ENCODE data around the gene PSMD14. TPM values are rescaled to one million over a fixed set of nuclear protein-coding genes. Genes with fewer than 3 reads are reported as not detected.

PSMD14 gene
- polyA plus RNA-seq, 2 donors = 32.2 to 45.6 TPM

- Histone ChIP-seq H3K27ac (ENCODE audit: low read depth in 2 of 2, low read length in 1 of 2) (no peak overlapping the region), H3K9me3 (ENCODE audit: control insufficient read depth in 2 of 2, insufficient read depth in 1 of 2, low read depth in 1 of 2, low read length in 1 of 2) (peaks cover 0 to 5% of the 10 kb centered on the region in 2 donors), H3K4me1 (ENCODE audit: control insufficient read depth in 2 of 2, insufficient read depth in 2 of 2, low read length in 1 of 2) (peaks cover 12 to 20% of the 10 kb centered on the region in 2 donors), H3K27me3 (ENCODE audit: control insufficient read depth in 1 of 2, insufficient read depth in 2 of 2, low read length in 2 of 2) (peaks cover 7 to 53% of the 10 kb centered on the region in 2 donors), H3K36me3 (ENCODE audit: control insufficient read depth in 2 of 2, insufficient read depth in 2 of 2, low read length in 1 of 2) (no peaks in the 10 kb centered on the region), H3K4me3 (ENCODE audit: low read depth in 1 of 2, low read length in 2 of 2) (no peak overlapping the region)
- WGBS, 2 donors = 61 to 67% methylated on average over 11 of the region's 11 CpGs
Measured at GRCh38 chr2:161420406-161421074, 112.3 kb downstream of the PSMD14 start.

GRCh38 chr2:161421686-161422085 lies 113.5 kb downstream of the PSMD14 start:
- WGBS, 2 donors = 42 to 45% methylated on average over 2 of the region's 2 CpGs
- Histone ChIP-seq H3K9me3 (ENCODE audit: control insufficient read depth in 2 of 2, insufficient read depth in 1 of 2, low read depth in 1 of 2, low read length in 1 of 2) (peaks cover 0 to 5% of the 10 kb centered on the region in 2 donors), H3K4me1 (ENCODE audit: control insufficient read depth in 2 of 2, insufficient read depth in 2 of 2, low read length in 1 of 2) (peaks cover 11 to 18% of the 10 kb centered on the region in 2 donors), H3K36me3 (ENCODE audit: control insufficient read depth in 2 of 2, insufficient read depth in 2 of 2, low read length in 1 of 2) (no peaks in the 10 kb centered on the region), H3K4me3 (ENCODE audit: low read depth in 1 of 2, low read length in 2 of 2) (no peak overlapping the region), H3K27ac (ENCODE audit: low read depth in 2 of 2, low read length in 1 of 2) (no peak overlapping the region), H3K27me3 (ENCODE audit: control insufficient read depth in 1 of 2, insufficient read depth in 2 of 2, low read length in 2 of 2) (peaks cover 7 to 54% of the 10 kb centered on the region in 2 donors)

- peak overlapping the region in 1 of 2 donors; percentile 47 for H3K4me3 ChIP-seq (ENCODE audit: low read depth in 1 of 2, low read length in 2 of 2)
- peaks cover 0 to 5% of the 10 kb centered on the region in 2 donors for H3K9me3 ChIP-seq (ENCODE audit: control insufficient read depth in 2 of 2, insufficient read depth in 1 of 2, low read depth in 1 of 2, low read length in 1 of 2)
- H3K27me3 ChIP-seq (ENCODE audit: control insufficient read depth in 1 of 2, insufficient read depth in 2 of 2, low read length in 2 of 2) = peaks cover 8 to 48% of the 10 kb centered on the region in 2 donors
Measured at GRCh38 chr2:161422816-161423403, 114.7 kb downstream of the PSMD14 start.

GRCh38 chr2:161423421-161424393 lies 115.5 kb downstream of the PSMD14 start:
- WGBS, 2 donors = 6 to 7% methylated on average over 118 to 125 of the region's 125 CpGs
- Histone ChIP-seq H3K27ac (ENCODE audit: low read depth in 2 of 2, low read length in 1 of 2) (no peak overlapping the region), H3K4me1 (ENCODE audit: control insufficient read depth in 2 of 2, insufficient read depth in 2 of 2, low read length in 1 of 2) (peaks cover 8 to 13% of the 10 kb centered on the region in 2 donors), H3K9me3 (ENCODE audit: control insufficient read depth in 2 of 2, insufficient read depth in 1 of 2, low read depth in 1 of 2, low read length in 1 of 2) (peaks cover 0 to 9% of the 10 kb centered on the region in 2 donors), H3K4me3 (ENCODE audit: low read depth in 1 of 2, low read length in 2 of 2) (peak overlapping the region; percentile 30 to 47), H3K27me3 (ENCODE audit: control insufficient read depth in 1 of 2, insufficient read depth in 2 of 2, low read length in 2 of 2) (peaks cover 12 to 47% of the 10 kb centered on the region in 2 donors), H3K36me3 (ENCODE audit: control insufficient read depth in 2 of 2, insufficient read depth in 2 of 2, low read length in 1 of 2) (no peaks in the 10 kb centered on the region)

More at GRCh38 chr2:161422816-161423403, 114.7 kb downstream of the PSMD14 start:
- H3K27ac ChIP-seq (ENCODE audit: low read depth in 2 of 2, low read length in 1 of 2) = no peak overlapping the region
- no peaks in the 10 kb centered on the region for H3K36me3 ChIP-seq (ENCODE audit: control insufficient read depth in 2 of 2, insufficient read depth in 2 of 2, low read length in 1 of 2)
- 34 to 43% methylated on average over 10 to 11 of the region's 11 CpGs for WGBS, 2 donors
- H3K4me1 ChIP-seq (ENCODE audit: control insufficient read depth in 2 of 2, insufficient read depth in 2 of 2, low read length in 1 of 2) = peaks cover 8 to 14% of the 10 kb centered on the region in 2 donors

- Histone ChIP-seq H3K27me3 (ENCODE audit: control insufficient read depth in 1 of 2, insufficient read depth in 2 of 2, low read length in 2 of 2) (peaks cover 13 to 43% of the 10 kb centered on the region in 2 donors), H3K27ac (ENCODE audit: low read depth in 2 of 2, low read length in 1 of 2) (no peak overlapping the region), H3K9me3 (ENCODE audit: control insufficient read depth in 2 of 2, insufficient read depth in 1 of 2, low read depth in 1 of 2, low read length in 1 of 2) (peaks cover 0 to 9% of the 10 kb centered on the region in 2 donors), H3K36me3 (ENCODE audit: control insufficient read depth in 2 of 2, insufficient read depth in 2 of 2, low read length in 1 of 2) (no peaks in the 10 kb centered on the region), H3K4me3 (ENCODE audit: low read depth in 1 of 2, low read length in 2 of 2) (peak overlapping the region in 1 of 2 donors; percentile 47), H3K4me1 (ENCODE audit: control insufficient read depth in 2 of 2, insufficient read depth in 2 of 2, low read length in 1 of 2) (peaks cover 8 to 10% of the 10 kb centered on the region in 2 donors)
- WGBS, 2 donors = 23 to 24% methylated on average over 9 of the region's 9 CpGs
Measured at GRCh38 chr2:161424394-161424769, 116.2 kb downstream of the PSMD14 start.

GRCh38 chr2:161424891-161425727 lies 116.9 kb downstream of the PSMD14 start:
- Histone ChIP-seq H3K27ac (ENCODE audit: low read depth in 2 of 2, low read length in 1 of 2) (no peak overlapping the region), H3K4me3 (ENCODE audit: low read depth in 1 of 2, low read length in 2 of 2) (no peak overlapping the region), H3K9me3 (ENCODE audit: control insufficient read depth in 2 of 2, insufficient read depth in 1 of 2, low read depth in 1 of 2, low read length in 1 of 2) (peaks cover 0 to 9% of the 10 kb centered on the region in 2 donors), H3K27me3 (ENCODE audit: control insufficient read depth in 1 of 2, insufficient read depth in 2 of 2, low read length in 2 of 2) (peaks cover 13 to 43% of the 10 kb centered on the region in 2 donors), H3K36me3 (ENCODE audit: control insufficient read depth in 2 of 2, insufficient read depth in 2 of 2, low read length in 1 of 2) (no peaks in the 10 kb centered on the region), H3K4me1 (ENCODE audit: control insufficient read depth in 2 of 2, insufficient read depth in 2 of 2, low read length in 1 of 2) (peaks cover 8 to 10% of the 10 kb centered on the region in 2 donors)
- WGBS, 2 donors = 25 to 28% methylated on average over 4 of the region's 4 CpGs

- 32 to 41% methylated on average over 17 of the region's 17 CpGs for WGBS, 2 donors
- no peaks in the 10 kb centered on the region for H3K36me3 ChIP-seq (ENCODE audit: control insufficient read depth in 2 of 2, insufficient read depth in 2 of 2, low read length in 1 of 2)
- peaks cover 0 to 9% of the 10 kb centered on the region in 2 donors for H3K9me3 ChIP-seq (ENCODE audit: control insufficient read depth in 2 of 2, insufficient read depth in 1 of 2, low read depth in 1 of 2, low read length in 1 of 2)
- H3K4me1 ChIP-seq (ENCODE audit: control insufficient read depth in 2 of 2, insufficient read depth in 2 of 2, low read length in 1 of 2) = peaks cover 8 to 10% of the 10 kb centered on the region in 2 donors
- H3K27ac ChIP-seq (ENCODE audit: low read depth in 2 of 2, low read length in 1 of 2) = no peak overlapping the region
- H3K4me3 ChIP-seq (ENCODE audit: low read depth in 1 of 2, low read length in 2 of 2) = no peak overlapping the region
- peaks cover 16 to 37% of the 10 kb centered on the region in 2 donors for H3K27me3 ChIP-seq (ENCODE audit: control insufficient read depth in 1 of 2, insufficient read depth in 2 of 2, low read length in 2 of 2)
Measured at GRCh38 chr2:161425728-161426454, 117.7 kb downstream of the PSMD14 start.

GRCh38 chr2:161426455-161426921 lies 118.3 kb downstream of the PSMD14 start:
- H3K27ac ChIP-seq (ENCODE audit: low read depth in 2 of 2, low read length in 1 of 2) = no peak overlapping the region
- WGBS, 2 donors = 23 to 28% methylated on average over 13 of the region's 13 CpGs
- H3K4me1 ChIP-seq (ENCODE audit: control insufficient read depth in 2 of 2, insufficient read depth in 2 of 2, low read length in 1 of 2) = peaks cover 8 to 10% of the 10 kb centered on the region in 2 donors
- peaks cover 0 to 9% of the 10 kb centered on the region in 2 donors for H3K9me3 ChIP-seq (ENCODE audit: control insufficient read depth in 2 of 2, insufficient read depth in 1 of 2, low read depth in 1 of 2, low read length in 1 of 2)
- H3K36me3 ChIP-seq (ENCODE audit: control insufficient read depth in 2 of 2, insufficient read depth in 2 of 2, low read length in 1 of 2) = no peaks in the 10 kb centered on the region
- peak overlapping the region in 1 of 2 donors; percentile 35 for H3K4me3 ChIP-seq (ENCODE audit: low read depth in 1 of 2, low read length in 2 of 2)
- peaks cover 13 to 35% of the 10 kb centered on the region in 2 donors for H3K27me3 ChIP-seq (ENCODE audit: control insufficient read depth in 1 of 2, insufficient read depth in 2 of 2, low read length in 2 of 2)
